ENCODE results near the gene DDX49. TPM values are rescaled to one million over a fixed set of nuclear protein-coding genes. Genes with fewer than 3 reads are reported as not detected.

Gene DDX49
- polyA plus RNA-seq, 4 donors: 32.5 to 51.4 (median 48.6) TPM

Other genes with a start within 250 kb of the DDX49 start
- 10 to 100 TPM in 1 of 4 donors, 1 to 10 TPM in 3; 5.8 to 20.7 (median 6.7) TPM for gene CRTC1, start 236.0 kb upstream of the DDX49 start, polyA plus RNA-seq
- 1 to 10 TPM in 1 of 4 donors, under 1 TPM in 1, not detected in 2; 0.68 to 1.8 TPM for gene COMP, start 128.4 kb upstream of the DDX49 start, polyA plus RNA-seq
- 10 to 100 TPM; 37.6 to 55.1 (median 41.8) TPM for gene UPF1, start 87.8 kb upstream of the DDX49 start, polyA plus RNA-seq
- gene CERS1, start 23.6 kb upstream of the DDX49 start, polyA plus RNA-seq: 1 to 10 TPM in 2 of 4 donors, not detected in 2; 1.2 to 1.5 TPM
- 100 to 1,000 TPM; 139 to 350 (median 270) TPM for gene COPE, start 328 bp upstream of the DDX49 start, polyA plus RNA-seq
- gene HOMER3, start 21.5 kb downstream of the DDX49 start, polyA plus RNA-seq: 10 to 100 TPM in 2 of 4 donors, 1 to 10 TPM in 2; 1.6 to 13.0 (median 10.7) TPM
- gene SUGP2, start 113.8 kb downstream of the DDX49 start, polyA plus RNA-seq: 10 to 100 TPM; 23.0 to 63.5 (median 33.4) TPM
- 10 to 100 TPM; 17.4 to 25.1 (median 21.2) TPM for gene ARMC6, start 113.9 kb downstream of the DDX49 start, polyA plus RNA-seq
- 10 to 100 TPM in 1 of 4 donors, 1 to 10 TPM in 3; 5.6 to 19.6 (median 9.4) TPM for gene SLC25A42, start 144.3 kb downstream of the DDX49 start, polyA plus RNA-seq
- 10 to 100 TPM in 2 of 4 donors, 1 to 10 TPM in 2; 8.1 to 31.4 (median 18.1) TPM for gene TMEM161A, start 218.8 kb downstream of the DDX49 start, polyA plus RNA-seq